Bronchial smooth muscle cell (primary cell): ENCODE results near the gene C2orf81. TPM values are rescaled to one million over a fixed set of nuclear protein-coding genes. Genes with fewer than 3 reads are reported as not detected.

ENCODE experiments used
- total RNA-seq: library from RNA; depleted of rRNA; stranded (reverse); fragments of >200 nt; gene quantifications from 2 replicates; pipeline ENCODE4 v1.2.1, GENCODE V29; 2014

The C2orf81 gene
- 0.79 and 1.4 TPM in 2 replicates for total RNA-seq

GRCh38 chr2:74421221-74421870, at the start of gene C2orf81, which contains the start of gene WDR54:
Gene C2orf81, minus strand, starts transcription at chr2:74421619. Its CDS starts 59 bp downstream, at chr2:74421560.
Gene WDR54, plus strand, starts transcription at chr2:74421730. Its CDS starts 424 bp downstream, at chr2:74422154.

DNA sequence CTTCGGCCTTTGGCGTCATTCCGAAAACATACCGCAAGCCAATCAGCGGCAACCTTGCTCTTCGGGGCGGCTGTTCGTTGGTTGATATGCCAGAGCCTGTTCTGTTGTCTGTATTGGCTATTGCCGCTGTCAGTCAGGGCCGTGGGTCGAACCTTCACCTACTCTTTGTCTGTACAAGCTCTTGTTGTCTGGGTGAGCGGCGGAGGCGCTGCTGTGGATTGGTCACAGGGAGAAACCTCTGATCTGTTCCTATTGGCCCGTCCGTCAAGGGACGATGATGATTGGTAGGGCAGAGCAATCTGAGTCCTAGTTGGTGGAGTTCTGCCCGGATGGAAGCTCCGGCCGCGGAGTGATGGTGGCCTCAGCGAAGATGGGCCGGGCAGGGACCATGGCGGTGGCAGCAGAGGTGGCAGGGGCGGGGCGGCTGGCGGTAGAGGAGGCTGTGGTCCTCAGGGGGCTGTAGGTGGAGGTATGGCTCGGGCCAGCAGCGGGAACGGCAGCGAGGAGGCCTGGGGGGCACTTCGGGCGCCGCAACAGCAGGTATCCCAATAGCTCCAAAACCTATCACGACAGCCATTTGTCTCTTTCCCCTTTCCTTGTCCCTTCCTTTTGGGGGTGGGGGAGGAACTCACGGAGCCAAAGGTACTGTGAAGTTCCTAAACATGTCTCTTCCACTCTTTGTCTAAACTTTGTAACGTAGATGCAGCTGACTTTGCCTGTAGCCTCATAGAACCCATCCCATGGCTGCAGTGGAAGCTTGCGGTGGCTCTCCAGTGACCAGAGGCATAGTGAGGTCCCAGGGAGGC, 36.9 kb upstream of the C2orf81 start, which contains the start of gene WBP1:
TSS of gene WBP1 (plus strand) at position 307 of the 806 bp plus-strand sequence. CDS start at position 472, 165 bp downstream.

DNA sequence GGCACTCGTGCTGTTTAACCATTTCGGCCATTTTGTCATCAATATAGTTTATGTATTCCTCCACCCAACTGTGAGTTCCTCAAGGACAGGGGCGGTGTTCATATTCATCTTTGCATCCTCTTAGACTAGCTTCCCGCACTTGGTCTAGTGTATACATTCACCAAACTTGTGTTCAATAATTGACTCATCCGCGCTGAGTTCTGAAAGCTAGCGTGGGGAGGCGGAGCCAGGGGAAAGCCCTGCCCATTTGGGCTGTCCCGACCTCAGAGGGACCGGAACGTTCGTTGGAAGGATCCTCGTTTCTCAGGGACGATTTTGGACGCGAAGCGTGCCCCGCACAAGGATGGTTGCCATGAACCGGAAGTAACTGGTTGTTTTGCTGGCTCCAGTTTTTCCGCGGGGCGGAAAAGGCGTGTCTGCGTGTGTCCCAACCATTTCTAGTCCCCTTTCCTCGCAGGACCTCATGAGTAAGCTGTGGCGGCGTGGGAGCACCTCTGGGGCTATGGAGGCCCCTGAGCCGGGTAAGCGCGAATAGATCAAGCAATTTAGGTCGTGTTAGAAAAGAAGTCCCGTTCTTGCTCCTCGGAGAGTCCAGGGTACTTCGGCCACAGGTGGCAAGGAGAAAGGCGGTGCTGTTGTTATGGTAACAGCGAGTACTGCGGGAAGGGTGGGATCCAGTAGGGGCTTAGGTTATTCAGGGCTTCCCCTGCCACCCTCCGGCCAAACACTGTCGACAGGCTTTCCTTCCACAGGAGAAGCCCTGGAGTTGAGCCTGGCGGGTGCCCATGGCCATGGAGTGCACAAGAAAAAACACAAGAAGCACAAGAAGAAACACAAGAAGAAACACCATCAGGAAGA, 33.5 kb upstream of the C2orf81 start, which contains the start of gene INO80B:
TSS of gene INO80B (plus strand) at position 434 of the 858 bp plus-strand sequence. CDS start at position 464, 30 bp downstream.

GRCh38 chr2:74441690-74442482, 20.5 kb upstream of the C2orf81 start, which contains the start of gene RTKN:
Gene RTKN, minus strand, starts transcription at chr2:74441937. Its CDS starts 121 bp downstream, at chr2:74441816.

GRCh38 chr2:74379851-74380789, 41.3 kb downstream of the C2orf81 start, which contains the start of gene DCTN1:
Gene DCTN1, minus strand, starts transcription at chr2:74380311. Its CDS starts 274 bp downstream, at chr2:74380037.

Other genes with a start within 250 kb of the C2orf81 start
- gene MOB1A, start 242.7 kb downstream of the C2orf81 start, total RNA-seq = 37.4 and 58.3 TPM in 2 replicates
- gene MTHFD2, start 223.0 kb downstream of the C2orf81 start, total RNA-seq = 29.0 and 69.7 TPM in 2 replicates
- gene SLC4A5, start 78.2 kb downstream of the C2orf81 start, total RNA-seq = 0.16 and 0.26 TPM in 2 replicates
- 239 and 256 TPM in 2 replicates for gene DCTN1, start 41.3 kb downstream of the C2orf81 start, total RNA-seq
- gene WDR54, start 111 bp upstream of the C2orf81 start, total RNA-seq = 28.6 and 30.6 TPM in 2 replicates
- 17.8 and 18.1 TPM in 2 replicates for gene RTKN, start 20.3 kb upstream of the C2orf81 start, total RNA-seq
- gene INO80B, start 33.5 kb upstream of the C2orf81 start, total RNA-seq = 14.2 and 30.1 TPM in 2 replicates
- 79.4 and 88.0 TPM in 2 replicates for gene WBP1, start 36.8 kb upstream of the C2orf81 start, total RNA-seq
- gene MOGS, start 43.8 kb upstream of the C2orf81 start, total RNA-seq = 28.0 and 33.4 TPM in 2 replicates
- gene MRPL53, start 51.1 kb upstream of the C2orf81 start, total RNA-seq = 68.4 and 79.9 TPM in 2 replicates
- gene CCDC142, start 61.4 kb upstream of the C2orf81 start, total RNA-seq = 15.9 and 21.0 TPM in 2 replicates
- 7.6 and 9.1 TPM in 2 replicates for gene TTC31, start 61.5 kb upstream of the C2orf81 start, total RNA-seq
- 3.8 and 6.4 TPM in 2 replicates for gene LBX2, start 78.0 kb upstream of the C2orf81 start, total RNA-seq
- gene PCGF1, start 86.1 kb upstream of the C2orf81 start, total RNA-seq = 28.2 and 34.9 TPM in 2 replicates
- 1.4 TPM in 2 replicates for gene TLX2, start 92.8 kb upstream of the C2orf81 start, total RNA-seq
- 0.16 TPM in 1 of 2 replicates, not detected in the other for gene DQX1, start 104.6 kb upstream of the C2orf81 start, total RNA-seq
- 58.5 and 79.5 TPM in 2 replicates for gene AUP1, start 108.1 kb upstream of the C2orf81 start, total RNA-seq
- gene HTRA2, start 108.3 kb upstream of the C2orf81 start, total RNA-seq = 43.2 and 63.9 TPM in 2 replicates
- gene LOXL3, start 132.3 kb upstream of the C2orf81 start, total RNA-seq = 23.6 and 30.0 TPM in 2 replicates
- gene DOK1, start 133.1 kb upstream of the C2orf81 start, total RNA-seq = 22.7 and 31.5 TPM in 2 replicates
- not detected in 2 replicates for gene M1AP, start 226.7 kb upstream of the C2orf81 start, total RNA-seq
- gene SEMA4F, start 232.6 kb upstream of the C2orf81 start, total RNA-seq = 3.3 and 4.1 TPM in 2 replicates